LHCN-M2 (cell line): ENCODE data around the gene GTPBP1. TPM values are rescaled to one million over a fixed set of nuclear protein-coding genes. Genes with fewer than 3 reads are reported as not detected.

Experiments used
- DNase-seq: peaks from one replicate; pipeline ENCODE4 v3.0.0-alpha.2; 2012; ENCODE audit warnings: low read depth
- total RNA-seq: library from RNA; depleted of rRNA; stranded (reverse); fragments of >200 nt; gene quantifications from 2 replicates; pipeline ENCODE4 v1.2.3, GENCODE V29; 2014

Gene GTPBP1
- total RNA-seq, 1 experiment from 2014 or later, result 24.5 TPM

DNA sequence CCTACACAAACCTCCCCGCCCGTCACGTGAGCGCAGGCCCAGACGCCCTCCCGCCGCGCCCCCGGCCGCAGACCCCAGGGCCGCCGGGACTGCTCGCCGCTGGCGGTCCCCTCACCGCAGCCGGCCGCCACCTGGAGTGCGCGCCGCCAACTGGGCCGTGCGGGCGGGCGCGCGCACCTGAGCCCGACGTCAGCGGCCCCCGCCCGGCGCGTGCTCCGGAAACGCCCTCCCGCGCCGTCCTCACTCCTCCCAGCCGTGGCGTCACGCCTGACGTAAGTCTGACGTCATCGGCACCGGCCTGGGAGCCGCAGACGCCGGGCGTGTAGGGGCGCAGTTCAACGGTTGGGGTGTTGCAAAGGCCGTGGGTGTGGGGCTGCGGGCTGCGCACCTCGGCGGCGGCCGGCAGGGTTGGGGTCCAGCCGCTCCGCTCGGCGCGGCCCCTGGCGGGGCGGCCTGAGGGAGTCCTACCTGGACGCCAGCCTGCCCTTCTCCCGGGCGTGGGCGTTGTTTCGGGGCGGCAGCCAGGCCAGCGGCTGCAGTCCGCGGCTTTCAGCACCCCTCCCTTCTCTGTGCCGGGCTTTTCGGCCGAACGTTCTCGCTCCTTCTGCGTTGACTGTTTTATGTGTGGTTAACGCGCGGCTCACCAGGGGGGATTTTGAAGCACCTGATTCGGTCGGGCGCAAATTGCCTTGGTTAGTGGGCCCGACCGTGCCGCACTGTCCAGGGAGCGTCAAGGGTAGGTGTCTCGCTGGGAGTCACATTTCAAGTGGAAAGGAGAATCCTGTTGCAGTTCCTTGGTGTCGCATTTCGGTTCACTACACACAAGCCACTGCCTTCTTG, 4.7 kb upstream of the GTPBP1 start, which contains the start of gene JOSD1:
TSS of gene JOSD1 (minus strand) at position 155 of the 840 bp plus-strand sequence. CDS start 956 bp downstream, outside the sequence.
- DNase-seq, result peak; percentile 91

DNA sequence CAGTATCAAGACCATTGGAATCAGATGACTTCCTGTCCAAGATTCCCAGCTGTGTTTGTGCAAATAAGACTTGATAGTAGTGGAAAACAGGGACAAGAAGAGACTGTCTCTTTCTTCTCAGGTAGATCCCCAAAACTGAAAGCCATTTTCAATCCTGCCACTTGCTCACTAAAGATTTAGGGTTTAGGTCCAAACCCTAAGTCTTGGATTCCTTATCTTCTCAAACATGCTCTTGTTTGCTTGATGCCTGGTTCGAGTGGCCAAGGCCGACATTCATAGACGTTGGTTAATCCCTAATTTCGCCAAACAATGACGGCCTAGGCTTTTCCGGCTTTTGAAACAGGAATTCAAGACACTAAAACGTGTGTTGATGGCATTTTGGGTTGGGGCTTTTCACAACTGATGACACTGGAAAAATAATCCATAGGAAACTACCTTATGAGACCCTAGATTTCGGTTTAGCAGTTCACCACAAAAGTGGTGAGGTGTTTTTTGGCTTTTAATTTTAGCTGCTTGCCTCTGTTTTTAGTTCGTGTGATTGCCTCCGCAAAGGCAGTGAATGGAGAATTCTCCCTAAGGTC, 1.0 kb upstream of the GTPBP1 start:
- DNase-seq, result no peak

DNA sequence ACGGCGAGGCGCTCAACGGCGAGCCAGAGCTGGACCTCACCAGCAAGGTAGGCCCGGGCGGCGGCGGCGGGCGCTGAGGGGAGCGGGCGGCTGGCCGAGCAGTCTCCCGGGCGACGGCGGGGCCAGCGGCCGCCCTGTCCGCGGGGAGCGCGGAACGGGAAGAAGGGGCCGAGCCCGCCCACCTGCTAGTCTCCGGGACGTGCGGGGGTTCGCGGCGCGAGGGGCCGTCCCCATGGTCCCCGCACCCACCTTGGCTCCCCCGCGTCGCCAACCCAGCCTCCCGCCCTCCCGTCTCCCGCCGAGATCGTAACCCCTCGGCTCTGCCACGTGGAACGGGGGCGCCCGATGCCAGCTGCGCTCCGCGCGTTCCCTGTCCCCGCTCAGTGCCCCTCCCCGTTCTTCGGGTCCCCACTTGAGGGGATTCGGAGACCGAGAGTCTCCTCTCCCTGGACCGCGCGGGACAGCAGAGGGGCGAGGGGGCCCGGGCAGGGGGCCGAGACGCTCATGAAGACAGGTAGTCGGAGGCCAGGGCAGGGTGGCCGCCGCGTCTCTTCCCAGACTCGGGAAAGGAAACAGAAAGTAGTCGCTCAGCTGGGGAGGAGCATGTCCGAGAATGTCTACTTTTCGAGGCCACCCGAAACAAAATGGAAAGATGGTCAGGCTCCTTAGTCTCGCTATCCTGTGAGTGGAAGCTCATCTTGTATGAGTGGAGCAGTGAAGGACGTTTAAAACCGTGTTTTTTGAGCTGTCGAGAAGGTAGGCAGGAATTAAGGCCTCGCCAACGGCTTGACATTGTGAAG, 557 bp downstream of the GTPBP1 start:
- DNase-seq, result peak; percentile 17

DNA sequence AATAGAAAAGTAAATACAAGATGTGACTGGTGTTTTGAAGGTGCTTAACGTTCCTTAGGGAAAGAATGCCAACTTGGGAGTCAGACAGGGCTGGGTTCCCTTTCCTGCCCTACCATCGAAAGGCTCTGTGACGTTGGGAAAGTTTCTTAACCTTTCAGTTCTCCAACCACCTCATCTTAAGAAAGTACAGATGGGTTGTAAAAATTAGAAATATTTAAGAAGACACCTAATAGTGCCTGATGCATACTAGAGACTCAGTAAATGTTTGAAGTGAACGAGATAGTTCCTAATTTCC, 1.1 kb downstream of the GTPBP1 start:
- no peak for DNase-seq

DNA sequence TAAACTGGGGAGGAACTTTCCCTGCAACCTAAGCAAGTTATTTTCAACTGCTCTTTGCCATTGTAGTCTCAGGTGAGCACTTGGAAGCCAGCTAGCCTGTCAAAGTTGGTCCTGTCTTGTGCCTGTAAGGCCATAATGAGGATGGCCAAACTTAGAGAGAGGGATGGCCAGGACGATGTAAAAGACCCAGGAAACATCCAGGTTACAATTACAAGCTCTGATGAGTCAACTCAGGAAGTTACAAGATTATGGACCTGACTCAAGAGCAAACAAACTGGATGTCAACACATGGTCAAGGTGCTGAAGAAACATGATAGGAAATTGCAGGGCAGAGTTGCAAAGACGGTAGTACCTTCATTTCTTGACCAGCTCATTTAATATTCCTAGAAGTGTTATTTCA, 1.6 kb downstream of the GTPBP1 start:
- DNase-seq, result peak; percentile 39

DNA sequence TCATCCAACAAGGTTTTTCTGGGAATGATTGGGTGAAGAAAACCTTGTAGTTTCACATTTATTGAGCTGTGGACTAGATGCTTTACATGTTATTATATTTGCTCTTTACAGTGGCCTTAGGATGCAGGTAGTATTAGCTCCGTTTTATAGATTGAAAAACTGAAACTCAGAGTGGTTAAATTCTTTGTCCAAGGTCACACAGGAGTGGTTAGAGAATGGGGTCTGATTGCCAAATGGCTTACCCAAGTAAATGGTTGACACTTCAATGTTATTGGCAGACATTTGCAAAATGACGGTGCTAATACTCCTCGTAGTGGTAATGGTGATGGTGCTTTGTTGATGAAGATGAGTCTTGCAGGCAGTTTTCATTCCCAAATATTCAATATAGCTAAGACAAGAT, 2.2 kb downstream of the GTPBP1 start:
- DNase-seq, result no peak

DNA sequence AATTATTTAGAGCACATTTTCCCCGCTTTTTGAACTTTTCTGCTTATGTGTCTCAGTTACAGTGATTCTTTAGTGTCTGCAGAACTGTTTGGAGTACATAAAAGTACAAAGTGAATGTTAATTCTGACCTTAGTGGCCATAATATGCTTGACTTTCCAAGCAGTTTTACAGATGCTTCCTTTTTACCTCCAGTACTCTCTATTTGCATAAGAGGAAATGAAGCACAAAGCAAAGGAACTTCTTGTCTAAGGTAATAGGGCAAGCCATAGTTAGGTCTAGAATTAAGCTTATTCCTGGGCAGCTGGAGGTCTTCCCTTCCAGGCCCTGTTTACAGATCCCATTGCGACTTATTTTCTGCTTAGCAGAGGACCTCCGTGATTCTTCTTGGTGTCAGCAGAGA, 3.6 kb downstream of the GTPBP1 start:
- no peak for DNase-seq

DNA sequence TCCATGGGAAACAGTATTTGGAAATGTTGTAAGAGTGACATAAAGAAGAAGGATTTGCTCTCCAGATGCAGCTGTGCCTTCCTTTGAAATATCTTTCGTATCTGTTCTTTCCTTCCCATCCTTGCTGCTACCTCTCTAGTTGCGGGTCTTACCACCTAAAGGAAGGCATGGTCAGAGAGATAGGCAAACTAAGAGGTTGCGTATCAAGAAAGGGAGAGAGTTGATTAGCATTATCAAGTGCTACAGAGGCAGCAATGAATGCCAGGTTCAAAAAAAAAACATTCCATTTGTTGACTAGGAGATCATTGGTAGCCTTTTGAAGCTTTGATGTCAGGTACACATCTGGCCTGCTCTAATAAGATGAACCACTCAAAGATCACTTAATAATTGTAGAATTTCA, 4.6 kb downstream of the GTPBP1 start:
- DNase-seq, result no peak

DNA sequence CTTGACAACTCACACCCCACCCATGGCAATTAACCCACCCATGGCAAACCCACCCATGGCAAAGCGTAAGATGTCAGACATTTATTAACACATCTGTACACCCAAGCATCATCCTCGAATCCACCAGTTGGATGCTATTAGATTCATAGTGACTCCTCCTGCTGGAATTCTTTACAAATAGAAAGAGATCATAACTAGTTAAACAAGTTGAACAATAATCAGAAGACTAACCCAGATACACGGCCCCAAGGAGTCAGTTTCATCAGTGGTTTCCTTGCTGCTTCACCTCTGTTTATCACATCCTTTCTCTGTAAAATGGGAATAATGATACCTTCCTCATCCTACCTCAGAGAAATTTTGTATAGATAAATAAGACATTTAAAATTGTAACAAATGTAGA, 5.1 kb downstream of the GTPBP1 start:
- DNase-seq, result no peak

DNA sequence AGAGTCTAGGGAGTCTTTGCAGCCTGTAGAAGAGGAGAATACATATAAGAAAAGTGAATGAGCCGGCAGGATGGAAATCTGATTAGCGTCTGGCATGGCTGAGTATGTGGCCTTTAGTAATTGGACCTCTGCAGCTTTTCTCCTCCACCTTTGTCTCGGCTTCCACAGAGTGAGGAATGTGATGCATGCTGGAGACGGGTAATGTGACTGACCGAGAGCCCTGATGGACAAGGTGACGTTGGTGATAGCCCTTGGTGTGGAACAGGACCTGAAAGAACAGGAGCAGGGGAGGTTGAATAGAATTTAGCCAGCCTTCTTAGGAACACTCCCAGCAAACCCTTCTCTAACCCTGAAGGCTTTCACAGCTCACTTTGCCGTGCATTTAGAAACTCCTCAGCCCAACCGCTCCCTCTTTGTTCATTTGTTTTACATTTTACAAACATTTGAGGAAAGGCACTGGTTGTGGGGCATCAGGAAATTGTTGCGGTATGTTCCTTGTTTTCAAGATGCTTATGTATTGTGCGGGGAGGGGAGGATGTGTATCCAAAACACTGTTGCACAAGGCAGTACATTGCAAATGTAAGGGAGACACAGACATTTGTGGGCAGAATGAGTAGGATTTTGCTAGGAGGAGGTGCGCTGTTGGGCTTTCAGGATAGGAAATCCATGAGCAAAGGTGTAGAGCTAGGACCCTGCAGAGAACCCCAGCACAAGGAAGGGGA, 6.9 kb downstream of the GTPBP1 start:
- no peak for DNase-seq

DNA sequence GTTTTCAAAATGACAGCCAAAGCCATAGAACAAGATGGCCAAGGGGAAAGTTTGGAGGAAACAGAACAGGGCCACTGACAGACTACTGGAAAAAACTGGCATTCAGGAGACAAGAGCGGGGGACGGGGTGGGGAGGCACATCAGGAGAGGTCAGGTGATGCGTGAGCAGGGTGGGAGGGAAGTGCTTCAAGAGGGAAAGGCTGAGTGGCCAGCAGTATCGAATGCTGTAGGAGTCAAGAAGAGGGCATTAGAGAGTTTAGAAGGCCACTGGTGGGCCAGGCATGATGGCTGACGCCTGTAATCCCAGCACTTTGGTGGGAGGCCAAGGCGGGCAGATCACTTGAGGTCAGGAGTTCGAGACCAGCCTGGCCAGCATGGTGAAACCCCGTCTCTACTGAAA, 8.2 kb downstream of the GTPBP1 start:
- DNase-seq, result no peak

DNA sequence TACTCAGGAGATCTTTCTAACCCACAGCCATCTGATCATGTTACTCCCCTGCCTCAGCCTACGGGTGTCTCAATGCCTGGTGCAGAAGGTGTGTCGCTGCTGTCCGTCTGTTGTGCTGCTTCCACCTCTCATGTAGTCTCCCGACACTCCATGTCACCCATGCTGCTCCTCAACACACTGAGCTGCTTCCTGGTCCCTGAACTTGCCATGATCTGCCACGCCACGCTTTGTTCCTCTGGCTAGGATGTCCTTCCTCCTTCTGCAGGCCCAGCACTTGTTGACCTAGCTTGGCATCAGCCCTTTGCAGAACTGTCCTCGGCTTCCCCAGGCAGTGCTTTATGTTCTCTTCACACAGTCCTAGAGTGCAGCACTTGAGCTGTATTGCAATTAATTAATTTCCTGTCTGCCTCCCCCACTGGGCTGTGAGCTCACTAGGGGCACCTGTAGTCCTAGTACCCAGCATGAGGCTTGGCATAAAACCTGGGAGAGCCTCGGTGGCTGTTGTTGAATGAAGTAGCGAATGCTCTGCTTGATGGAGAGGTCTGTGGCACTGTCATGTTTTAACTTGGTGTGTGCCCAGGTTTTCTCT, 9.5 kb downstream of the GTPBP1 start:
- no peak for DNase-seq

DNA sequence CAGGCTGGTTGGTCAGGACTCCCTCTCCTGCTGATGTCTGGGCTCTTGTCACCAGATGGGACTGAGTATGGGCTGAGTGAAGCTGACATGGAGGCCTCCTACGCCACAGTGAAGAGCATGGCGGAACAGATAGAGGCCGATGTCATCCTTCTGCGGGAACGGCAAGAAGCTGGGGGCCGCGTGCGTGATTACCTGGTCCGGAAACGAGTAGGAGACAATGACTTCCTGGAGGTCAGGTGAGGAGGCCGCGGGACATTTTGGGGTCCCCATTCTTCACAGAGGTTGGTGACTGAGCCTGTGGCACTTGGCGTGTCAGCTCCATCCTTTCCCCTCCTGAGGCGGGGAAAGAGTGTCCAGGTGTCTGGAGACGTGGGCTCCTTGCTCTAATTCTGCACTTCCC, 10.1 kb downstream of the GTPBP1 start:
- DNase-seq, result no peak

DNA sequence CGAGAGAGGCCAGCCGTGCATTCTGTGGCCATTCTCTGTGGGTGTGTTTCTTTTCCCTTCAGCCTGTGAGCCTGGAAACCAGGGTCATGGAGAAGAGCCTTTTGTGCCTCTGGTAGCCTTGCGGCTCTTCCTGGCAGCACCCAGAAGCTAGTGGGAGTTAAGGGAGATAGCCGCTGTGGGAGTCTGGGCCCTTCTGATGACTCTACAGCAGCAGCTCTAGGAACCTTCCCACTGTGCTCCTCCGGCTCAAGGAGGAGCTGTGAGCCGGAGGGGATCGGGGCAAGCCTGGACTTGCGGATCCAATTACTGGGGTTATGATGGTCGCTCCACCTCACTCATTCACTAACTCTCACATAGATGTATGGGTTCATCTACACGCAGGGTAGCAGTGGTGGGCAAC, 10.5 kb downstream of the GTPBP1 start:
- DNase-seq, result no peak

DNA sequence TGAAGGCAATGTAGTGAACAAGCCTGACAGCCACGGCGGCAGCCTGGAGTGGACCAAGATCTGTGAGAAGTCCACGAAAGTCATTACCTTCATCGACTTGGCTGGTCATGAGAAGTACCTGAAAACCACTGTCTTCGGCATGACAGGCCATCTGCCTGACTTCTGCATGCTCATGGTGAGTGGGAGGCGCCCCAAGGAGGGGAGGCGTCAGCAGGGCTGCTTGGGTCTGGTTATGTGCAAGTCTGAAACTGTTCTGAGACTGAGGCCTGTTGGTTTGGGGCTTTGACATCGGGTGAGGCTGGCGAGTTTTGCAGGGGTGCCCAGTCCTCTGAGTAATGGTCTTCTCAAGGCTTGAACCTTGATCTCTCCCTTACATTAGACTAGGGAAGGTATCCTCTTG, 11.1 kb downstream of the GTPBP1 start:
- DNase-seq, result no peak

DNA sequence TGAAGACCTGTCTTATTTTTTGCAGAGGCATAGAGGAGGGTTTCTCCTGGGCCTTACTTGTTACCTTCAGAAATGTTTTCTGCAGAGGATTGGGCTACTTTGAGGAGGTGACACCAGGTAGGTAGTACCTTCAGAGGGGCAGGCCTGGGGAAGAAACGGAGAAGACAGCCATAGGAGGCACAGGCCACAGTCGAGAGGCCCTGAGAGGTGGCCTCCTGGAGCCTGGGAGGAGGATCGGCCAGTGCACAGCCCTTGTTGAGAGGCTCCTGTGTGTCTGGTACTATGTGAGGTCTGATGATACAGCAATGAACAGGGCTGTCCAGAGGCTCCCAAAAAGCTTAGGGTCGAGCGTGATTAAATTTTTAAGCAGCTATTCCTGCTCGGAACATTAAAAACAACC, 11.5 kb downstream of the GTPBP1 start:
- no peak for DNase-seq

DNA sequence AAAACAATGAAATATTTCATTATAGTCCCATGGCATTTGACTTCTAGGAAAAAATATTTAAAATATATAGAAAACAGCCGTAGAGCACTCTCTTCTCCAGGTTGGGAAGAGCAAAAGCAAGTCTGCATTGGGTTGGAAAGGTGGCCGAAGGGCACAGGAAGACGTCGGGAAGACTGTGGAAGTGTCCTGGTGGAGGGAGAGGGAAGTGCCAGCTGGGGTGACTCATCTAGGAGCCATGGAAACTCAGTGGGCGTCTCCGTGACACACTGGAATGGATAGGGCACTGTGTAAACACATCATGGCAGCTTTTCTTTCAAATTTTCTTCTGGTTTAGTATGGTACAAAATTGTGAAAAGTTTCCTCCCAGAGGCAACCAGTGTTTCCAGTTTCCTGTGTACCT, 12.7 kb downstream of the GTPBP1 start:
- peak; percentile 88 for DNase-seq

DNA sequence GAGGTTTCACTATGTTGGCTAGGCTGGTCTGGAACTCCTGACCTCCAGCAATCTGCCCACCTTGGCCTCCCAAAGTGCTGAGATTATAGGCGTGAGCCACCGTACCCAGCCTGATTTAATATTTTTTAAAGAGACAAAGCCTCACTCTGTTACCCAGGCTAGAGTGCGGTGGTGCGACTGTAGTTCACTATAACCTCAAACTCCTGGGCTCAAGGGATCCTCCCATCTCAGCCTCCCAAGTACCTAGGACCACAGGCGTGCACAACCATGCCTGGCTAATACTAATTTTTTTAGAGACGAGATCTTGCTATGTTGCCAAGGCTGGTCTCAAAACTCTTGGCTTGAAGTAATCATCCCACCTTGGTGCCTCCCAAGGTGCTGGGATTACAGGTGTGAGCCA, 13.5 kb downstream of the GTPBP1 start:
- no peak for DNase-seq

DNA sequence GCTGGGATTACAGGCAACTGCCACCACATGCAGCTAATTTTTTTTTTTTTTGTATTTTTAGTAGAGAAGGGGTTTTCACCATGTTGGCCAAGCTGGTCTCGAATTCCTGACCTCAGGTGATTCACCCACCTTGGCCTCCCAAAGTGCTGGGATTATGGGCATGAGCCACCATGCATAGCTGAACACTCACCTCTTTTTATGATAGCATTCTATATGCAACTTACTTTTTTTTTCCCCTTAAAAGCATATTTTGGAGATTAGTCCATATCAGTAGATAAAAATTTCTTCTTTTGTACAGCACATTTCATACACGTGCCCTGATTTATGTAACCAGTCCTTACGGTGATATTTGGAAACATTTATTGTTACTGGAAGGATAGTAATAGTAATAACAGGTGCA, 14.6 kb downstream of the GTPBP1 start:
- DNase-seq, result no peak

DNA sequence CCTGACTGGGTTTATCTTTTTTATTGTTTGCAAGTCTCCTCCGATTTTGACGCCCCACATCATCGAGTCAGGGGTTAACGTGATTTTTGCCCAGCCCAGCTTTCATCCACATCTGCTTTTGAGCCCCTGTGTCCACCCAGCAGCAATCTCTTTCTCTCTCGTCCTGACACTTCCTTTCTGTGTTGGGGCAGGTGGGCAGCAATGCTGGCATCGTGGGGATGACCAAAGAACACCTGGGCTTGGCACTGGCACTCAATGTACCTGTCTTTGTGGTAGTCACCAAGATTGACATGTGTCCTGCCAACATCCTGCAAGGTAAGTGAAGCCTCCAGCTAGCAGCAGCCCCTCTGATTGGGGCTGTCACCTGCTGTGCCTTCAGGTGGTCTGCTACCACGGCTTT, 15.8 kb downstream of the GTPBP1 start:
- DNase-seq, result no peak

DNA sequence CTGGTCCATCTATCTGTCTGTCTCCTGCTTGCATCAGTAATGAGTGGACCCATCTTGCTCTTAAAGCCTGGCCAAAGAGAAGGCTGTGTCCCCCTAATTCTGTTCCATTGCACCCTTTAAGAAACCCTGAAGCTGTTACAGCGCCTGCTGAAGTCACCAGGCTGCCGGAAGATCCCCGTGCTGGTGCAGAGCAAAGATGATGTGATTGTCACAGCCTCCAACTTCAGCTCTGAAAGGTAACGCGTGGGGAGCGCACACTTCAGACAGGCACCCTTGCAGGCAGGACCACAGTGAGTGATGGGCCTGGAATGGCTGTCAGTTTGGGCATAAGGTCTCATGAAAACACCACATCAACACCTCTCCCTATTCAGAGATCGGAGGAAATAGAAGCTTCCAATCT, 18.4 kb downstream of the GTPBP1 start:
- no peak for DNase-seq
